PFSK-1 (cell line): ENCODE data around the gene SLC27A5.

Experiments used
- FOXP2 ChIP-seq: optimal IDR thresholded peaks from 2 replicates; pipeline ENCODE3; 2011; ENCODE audit warnings: borderline replicate concordance, control low read depth, inconsistent platforms; ENCODE audit not compliant: insufficient read depth; ENCODE audit errors: extremely low read length, extremely low read depth
- POLR2AphosphoS5 ChIP-seq: IDR thresholded peaks from 2 replicates; pipeline ENCODE4 v1.6.1; 2012; ENCODE audit warnings: low read depth, mild to moderate bottlenecking, control low read depth, low read length, moderate library complexity
- REST ChIP-seq, 2 experiments: IDR thresholded peaks; 2 replicates each; pipeline versions ENCODE4 v1.6.1 to v1.8.0; 2011 to 2012; ENCODE audit warnings: low read depth in 2 of 2, low read length in 2 of 2, control low read depth in 1 of 2, inconsistent platforms in 1 of 2, mild to moderate bottlenecking in 1 of 2, moderate library complexity in 1 of 2; ENCODE audit not compliant: insufficient read depth in 1 of 2
- SIN3A ChIP-seq: IDR thresholded peaks from 2 replicates; pipeline ENCODE4 v1.6.1; 2012; ENCODE audit warnings: mild to moderate bottlenecking, low read length, moderate library complexity, borderline replicate concordance; ENCODE audit not compliant: insufficient read depth
- TAF1 ChIP-seq: IDR thresholded peaks from 2 replicates; pipeline ENCODE4 v1.6.1; 2012; ENCODE audit warnings: low read length, control low read depth, borderline replicate concordance; ENCODE audit not compliant: insufficient read depth

- no peak for TF ChIP-seq TAF1
- no peak for TF ChIP-seq SIN3A
- no peak for TF ChIP-seq POLR2AphosphoS5
- TF ChIP-seq REST (IDR thresholded peaks at IDR 0.05; ENCODE audit: insufficient read depth in 1 of 2, low read depth in 2 of 2, low read length in 2 of 2), result no peak
- TF ChIP-seq FOXP2, result no peak
Measured at GRCh38 chr19:58545286-58546018, 33.7 kb upstream of the SLC27A5 start.
